Activated T-helper 1 cell treated with anti-CD3 and anti-CD28 coated beads, Interleukin-2, amount 50 U/mL, for 16 hours (primary cell): ENCODE data around the gene FBXL14.

Source experiments
- DNase-seq, 2 donors: peaks; one replicate each; pipeline ENCODE4 v3.0.0-alpha.2; 2020; ENCODE audit warnings: low read depth in 1 of 2, low spot score in 1 of 2

The FBXL14 gene

DNA sequence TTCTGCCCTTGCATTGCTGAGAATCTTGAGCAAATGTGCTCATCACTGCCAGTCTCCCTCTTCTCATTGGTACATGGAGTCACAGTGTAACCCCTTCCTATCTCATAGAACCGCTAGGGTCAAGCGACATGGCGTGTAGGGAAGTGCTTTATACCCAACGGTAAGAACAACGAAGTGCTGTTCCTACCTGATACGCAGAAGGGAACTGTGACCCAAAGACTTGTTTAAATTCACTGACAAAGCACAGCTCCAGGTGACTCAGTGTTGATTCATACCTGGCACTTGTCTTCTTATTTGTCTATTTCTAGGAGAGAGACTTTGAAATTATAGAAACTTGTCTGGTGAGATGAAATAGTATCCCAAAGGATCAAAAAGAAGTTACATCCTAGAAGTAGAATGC lies 53.7 kb downstream of the FBXL14 start:
- no peak for DNase-seq

DNA sequence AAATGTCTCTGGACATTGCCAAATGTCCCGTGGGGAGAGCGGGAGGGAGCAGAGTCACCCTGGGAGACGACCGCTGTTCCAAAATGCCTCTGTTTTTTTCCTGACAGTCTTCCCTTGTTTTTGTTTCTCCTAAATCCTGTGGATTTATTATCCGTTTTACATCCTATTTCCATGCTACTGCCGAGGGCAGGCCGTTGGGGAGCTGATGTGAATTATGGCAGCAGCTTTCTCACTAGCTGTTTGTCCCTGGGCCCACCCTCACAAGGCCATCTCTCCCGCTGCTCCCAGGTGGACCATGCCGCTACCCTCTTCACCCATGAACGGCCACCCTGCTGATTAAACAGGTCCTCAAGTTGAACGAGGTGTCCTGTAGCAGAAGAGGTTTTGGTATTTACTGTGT lies 55.2 kb downstream of the FBXL14 start:
- DNase-seq = no peak

DNA sequence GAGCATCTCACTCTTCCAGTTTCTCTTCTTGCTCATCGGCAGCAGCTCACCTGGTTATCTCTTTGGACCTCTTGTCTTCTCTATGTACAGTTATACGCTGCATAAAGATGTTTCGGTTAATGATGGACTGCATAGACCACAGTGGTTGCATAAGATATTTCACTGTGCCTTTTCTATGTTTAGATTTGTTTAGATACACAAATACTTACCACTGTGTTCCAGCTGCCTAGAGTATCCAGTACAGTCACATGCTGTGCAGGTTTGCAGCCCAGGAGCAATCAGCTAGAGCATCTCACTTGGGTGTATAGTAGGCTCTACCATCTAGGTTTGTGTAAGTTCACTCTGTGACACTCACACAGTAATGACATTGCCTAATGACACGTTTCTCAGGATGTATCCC lies 57.6 kb downstream of the FBXL14 start:
- no peak for DNase-seq

DNA sequence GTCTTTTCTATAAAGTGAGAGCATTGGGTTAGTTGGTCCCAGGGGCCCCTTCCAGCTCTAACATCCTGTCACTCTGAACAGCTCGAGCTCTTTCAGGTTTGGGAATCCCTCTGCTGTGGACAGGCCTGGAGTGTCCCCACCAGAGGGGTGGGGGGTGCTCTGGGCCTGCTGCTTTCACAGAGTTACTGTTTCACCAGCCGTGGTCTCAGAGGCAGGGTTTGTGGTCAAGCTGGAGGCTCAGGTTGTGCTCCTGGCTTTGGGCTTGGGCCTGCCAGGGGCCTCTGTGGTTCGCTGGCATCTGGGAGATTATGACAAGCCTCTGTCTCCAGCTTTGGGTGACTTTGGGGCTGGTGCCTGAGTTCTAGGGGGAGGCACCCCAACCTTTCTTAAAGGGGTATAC lies 59.6 kb downstream of the FBXL14 start:
- no peak for DNase-seq

DNA sequence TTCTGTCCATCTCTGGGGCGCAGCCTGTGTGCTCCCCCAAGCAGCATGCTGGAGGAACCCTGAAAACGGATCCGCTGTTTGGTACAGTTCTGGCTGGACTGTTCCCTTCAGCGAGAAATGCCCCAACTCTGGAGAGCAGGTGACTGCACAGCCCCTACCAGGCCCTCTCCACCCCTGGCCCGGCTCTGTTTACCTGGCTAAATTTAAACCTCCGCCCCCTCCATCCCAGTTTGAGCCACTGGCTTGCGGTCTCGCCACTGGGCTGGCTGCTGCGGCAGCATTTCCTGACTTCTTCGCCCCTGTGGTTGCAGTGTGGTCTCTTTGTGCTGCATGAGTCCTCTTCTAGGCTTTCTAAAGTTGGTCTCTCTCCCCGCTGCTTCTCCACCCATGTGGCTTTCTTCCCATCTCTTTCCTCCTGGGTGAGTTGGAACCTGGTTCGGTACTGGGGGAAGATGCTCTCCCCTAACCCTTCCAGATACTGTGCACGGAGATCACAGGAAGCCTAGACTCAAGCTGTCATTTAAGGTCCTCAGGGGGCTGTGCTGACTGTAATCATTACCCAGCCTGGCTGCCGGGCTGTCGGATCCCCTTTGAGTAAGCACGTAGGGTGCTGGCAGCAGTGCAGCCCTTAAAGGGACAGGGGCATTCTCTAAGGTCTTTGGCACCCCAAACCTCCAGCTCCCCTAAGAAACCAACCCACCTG lies 60.6 kb downstream of the FBXL14 start:
- no peak for DNase-seq

DNA sequence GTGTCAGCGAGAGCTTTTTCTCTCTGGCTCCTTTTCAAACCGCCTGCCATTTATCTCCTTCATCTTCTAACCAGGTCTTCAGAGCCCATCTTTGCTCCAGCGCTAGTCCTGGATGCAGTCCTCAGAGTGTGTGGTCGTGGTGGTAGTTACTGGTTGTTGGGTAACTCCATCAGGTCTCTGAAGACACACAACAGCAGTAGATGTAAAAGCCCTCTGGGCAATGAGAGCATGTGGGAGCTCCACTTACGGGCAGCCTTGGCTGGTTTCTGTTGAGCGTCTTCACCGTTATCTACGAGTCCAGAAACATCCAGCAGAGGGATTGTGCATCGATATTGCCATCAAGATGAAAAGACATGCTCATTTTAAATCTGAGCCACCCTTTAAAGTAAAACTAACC lies 61.2 kb downstream of the FBXL14 start:
- no peak for DNase-seq

DNA sequence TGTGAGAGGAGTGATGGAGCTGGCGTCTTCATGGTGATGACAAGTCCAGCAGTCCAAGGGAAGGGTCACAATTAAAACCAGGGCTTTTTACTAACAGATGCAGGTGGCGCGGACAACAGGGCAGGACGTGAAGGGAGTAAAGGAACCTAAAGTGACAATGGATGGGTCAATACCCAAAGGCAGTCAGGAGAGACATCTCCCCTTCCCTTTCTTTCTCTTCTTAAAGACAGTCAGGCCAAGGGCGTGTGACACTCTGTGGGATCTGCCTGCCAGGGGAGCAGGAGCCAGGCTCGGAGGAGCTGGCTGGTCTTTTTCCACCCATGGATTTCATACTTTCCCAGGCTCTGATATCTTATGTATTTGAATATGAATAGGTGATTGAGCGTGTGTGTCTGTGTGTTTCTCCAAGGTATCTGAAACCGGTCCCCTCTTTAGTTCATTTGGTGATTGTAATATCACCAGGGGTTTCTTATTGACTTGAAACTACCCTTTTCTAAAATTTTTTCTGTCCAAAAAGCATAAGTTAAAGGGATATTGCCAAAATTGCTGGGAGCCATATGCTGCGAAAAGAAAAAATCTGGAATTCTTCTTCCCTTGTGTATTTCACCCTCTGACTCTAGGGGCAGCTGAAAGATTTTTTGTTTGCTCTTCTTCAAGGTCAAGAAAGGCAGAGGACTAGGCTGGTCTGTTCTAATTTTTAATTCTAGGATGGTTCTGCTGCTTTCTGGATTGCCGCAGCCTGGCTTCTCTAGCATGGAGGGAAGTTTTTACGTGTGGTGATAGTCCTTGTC lies 61.8 kb downstream of the FBXL14 start:
- no peak for DNase-seq

DNA sequence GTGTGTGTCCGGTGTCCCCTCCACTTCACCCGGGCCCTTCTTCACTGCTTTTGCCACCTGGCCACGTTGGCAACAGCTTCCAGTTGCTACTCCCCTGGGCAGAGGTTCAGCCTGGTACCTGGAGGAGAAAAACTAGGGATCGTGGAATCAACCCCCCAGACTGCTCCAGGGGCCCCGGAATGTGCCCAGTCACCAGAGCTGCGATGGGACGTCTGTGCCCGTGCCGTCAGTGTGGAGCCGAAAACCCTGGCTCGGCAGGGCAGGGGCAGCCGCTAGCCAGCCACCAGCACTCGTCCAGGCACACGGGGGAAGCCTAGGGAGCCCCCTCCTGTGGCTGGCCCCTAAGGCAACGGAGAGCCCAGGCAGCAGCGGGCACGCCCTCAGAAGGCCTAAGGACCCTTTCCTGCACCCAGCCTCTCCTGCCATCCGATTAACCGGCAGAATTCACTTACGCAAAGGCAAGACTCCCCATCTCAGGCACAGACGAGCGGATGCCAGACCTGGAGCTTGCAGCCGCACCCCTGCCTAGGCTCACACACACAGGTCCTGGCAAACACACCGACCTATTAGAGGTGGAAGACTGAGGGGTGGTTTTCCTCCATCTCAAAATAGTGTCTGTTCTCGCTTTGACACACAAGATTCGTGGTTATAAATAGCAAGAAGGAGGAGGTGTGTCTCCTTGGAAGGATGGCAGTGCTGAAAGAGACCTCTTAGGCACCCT lies 62.6 kb downstream of the FBXL14 start:
- no peak for DNase-seq

DNA sequence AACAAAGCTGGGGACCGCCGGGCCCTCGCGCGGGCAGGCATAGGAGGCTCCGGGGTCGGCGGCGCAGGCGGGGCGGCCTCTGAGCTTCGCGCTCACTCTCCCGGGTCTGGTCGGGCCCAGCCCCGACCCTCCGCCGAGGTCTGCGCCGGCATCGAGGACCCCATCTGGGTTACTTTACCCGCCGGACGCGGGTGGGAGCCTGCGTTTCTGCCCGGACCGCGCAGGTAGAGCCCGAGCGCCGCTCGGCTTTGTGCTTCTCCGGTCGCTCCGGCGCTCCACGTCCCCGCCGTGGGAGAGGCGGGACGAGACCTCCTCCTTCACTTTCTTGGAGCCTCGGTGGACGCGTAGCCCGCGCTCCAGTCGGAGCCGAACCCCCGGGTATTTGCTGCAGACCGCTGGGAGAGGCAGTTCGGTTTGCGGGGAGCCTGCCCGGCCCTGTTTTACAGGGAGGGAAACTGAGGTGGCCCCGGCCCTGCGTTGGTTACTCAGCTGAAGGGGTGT lies 63.2 kb downstream of the FBXL14 start:
- DNase-seq = no peak

DNA sequence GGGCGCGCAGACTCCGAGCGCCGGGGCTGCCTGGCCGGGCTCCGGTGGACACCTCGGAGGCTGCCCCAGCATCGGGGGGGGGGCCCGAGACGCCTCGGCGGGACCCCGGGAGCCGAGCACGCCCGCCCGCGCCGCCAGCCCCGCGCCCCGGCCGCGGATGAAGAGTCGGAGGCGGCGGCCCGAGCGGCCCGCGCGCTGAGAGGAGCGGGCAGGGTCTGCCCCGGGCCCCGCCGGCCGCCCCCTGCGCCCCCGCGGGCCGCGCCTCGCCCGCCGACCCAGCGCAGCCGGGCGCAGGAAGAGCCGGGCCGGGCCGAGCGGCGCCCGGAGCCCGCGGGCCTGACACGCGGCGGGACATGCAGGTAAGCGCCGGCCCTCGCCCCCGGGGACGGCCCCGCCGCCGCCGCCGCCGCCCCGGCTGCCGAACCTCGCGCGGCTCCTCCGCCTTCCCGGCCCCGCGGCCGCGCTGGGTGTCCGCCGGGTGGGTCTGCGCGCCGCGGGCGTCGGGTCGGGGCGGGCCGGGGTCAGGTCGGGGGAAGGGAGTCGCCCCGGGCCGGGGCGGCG lies 63.7 kb downstream of the FBXL14 start:
- no peak for DNase-seq

DNA sequence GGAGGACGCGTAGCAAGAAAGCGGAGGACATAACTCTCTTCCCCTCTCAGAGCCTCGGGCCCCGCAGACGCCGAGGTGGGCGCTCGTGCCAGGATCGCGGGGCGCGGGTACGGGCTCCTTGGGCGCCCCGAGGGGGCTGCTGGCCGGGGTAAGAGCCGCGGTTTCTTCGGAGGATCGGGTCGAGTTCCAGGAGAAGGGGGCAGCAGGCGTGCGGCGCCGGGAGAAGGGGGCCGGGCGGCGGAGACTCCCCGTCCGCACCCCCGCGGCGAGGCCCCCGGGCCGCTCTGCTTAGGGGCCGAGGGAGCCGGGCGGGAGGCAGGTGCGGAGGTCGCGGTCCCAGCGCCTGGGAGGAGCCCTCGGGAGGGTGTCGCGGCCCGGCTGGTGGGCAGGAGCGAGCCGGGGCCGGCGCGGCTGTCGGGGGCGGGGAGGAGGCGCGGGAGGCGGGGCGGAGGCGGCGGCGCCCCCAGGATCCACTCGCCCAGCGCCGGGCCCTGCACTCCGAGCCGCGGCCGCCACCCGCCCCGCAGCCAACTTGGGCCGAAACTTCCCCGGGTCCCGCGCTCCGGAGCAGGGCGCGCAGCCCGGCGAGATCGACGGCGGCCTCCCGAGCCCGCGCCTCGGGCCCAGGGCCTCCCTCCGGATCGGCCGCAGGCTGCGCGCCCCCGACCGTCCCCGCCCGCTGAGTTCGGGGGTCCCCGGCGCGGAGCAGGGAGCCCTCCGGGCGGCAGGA lies 64.4 kb downstream of the FBXL14 start:
- no peak for DNase-seq

DNA sequence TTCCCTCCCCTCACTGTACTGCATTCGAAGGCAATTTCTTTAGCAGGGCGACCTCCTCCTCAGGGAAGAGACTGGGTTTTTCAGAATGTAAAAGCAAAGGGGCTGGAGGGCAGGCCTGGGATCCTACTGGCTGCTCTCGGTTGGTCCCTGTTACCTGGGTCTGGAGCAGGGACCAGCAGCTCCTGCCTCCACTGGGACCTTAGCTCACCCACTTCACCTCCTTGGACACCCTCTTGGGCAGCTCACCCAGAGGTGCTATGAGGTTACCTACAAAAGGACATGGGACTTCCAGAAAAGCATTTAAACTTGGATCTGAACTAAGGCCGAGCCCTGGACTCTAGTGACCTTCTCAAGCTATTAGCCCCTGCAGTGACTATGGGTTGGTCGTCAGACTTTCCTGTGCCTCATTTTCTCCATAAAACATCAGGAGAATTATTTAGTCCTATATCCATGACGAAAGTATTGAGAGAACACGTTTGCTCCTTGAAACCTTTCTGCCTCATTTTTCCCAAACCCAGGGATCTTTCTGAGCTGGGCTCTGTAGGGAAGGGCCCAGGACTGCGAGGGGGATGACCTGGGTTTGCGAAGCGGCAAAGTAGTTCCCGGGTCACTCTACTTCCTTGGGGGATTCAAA lies 65.0 kb downstream of the FBXL14 start:
- no peak for DNase-seq

DNA sequence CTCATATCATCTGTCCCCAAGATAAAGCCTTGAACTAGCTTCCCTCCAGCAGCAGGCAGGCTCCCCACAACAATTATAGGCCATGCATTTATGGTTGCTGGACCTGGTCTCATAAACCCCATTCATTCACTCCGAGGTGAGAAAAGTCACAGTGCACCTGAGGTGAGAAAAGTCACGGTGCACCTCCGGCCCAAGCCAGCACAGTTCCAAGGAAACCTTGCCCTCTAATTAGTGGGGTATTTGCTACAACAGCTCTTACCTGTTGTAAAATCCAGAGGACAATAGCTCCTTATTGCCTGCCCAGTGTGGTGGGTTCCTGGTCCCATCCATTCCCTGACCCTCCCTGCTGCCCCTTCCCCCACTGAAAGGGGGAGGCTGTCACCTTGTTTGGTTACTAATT lies 65.6 kb downstream of the FBXL14 start:
- DNase-seq = no peak

DNA sequence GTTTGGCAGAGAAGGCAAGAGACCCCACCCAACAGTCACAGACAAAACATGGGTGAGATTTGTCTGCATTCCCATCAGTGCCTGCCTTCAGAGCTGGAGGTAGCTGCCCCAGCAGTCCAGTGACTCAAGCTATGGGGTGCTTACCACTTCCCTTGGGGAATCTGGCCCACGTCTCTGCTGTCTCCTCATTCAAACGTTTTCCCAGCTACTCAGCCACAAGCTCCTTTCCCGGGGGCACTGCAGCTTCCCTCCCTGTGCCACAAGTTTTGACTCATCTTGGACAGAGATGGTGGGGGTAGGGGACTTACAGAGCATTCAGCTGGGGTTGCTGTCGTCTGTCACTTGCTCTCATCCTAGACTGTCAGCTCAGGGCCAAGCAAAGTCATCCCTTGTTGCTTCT lies 66.6 kb downstream of the FBXL14 start:
- DNase-seq = no peak

DNA sequence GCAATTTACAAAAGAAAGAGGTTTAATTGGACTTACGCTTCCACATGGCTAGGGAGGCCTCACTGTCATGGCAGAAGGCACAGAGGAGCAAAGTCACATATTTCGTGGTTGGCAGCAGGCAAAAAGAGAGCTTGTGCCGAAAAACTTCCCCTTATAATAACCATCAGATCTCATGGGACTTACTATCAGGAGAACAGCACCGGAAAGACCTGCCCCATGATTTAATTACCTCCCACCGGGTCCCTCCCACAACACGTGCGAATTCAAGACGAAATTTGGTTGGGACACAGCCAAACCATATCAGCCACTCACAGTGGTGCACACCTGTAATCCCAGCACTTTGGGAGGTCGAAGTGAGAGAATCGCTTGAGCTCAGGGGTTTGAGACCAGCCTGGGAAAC lies 68.5 kb downstream of the FBXL14 start:
- DNase-seq = no peak

DNA sequence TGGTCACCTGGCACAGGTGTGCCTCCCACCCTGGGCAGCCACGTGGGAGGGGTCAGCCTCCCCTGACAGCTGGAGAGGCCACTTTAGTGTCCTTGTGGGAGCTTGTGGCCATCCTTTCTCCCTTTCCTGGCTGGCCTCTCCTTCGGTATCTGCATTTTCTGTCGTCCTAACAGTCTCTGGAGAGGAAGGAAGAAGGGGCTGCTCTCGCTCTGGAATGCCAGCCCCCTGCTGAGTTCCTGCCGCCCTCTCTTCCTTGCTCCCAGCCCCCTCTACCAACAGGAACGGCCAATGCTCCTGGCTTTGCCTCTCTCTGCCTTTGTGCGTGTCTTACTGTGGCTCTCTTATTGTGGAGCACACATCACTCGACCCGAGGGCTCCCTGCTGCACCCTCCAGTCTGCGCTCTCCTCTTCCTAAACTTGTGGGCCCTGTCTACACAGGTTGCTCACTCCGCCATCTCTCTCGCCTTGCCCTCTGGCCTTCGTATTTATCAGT lies 70.8 kb downstream of the FBXL14 start:
- no peak for DNase-seq

DNA sequence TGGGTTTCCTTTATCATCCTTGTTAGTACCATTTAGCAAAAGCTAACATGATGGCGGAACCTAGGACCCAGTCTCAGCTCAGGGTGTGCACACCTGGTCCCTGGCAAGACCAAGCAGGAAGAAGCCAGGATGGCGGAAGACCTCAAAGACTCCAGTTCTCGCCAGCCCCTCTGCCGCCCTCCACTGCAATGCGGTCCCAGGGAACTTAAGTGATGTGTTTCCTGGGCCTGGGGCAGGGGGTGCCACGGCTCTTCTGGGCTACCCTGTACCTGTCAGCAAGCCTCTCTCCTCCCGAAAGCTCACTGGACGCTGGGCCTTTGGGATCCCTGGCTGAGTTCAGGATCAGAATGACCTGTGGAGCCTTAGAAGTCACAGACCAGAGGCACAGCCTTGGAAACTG lies 71.3 kb downstream of the FBXL14 start:
- DNase-seq = no peak

DNA sequence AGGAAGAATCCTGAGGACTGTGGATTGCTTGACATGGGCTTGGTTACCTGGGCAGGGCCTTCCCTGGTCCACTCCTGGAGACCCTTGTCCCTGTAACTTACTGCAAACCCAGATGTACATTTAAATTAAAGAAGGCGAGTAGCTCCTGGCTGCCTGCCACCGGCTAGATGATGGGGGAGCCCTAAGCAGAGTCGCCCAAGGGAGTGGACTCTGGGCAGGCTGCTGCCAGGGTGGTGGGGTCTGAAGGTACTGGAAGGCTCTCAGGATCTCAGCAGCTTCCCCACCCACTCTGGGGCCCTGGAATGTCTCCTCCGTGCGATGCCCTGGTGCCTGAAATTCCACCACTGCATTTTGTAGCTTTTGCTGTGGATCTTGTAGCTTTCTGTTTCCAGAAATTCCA lies 74.7 kb downstream of the FBXL14 start:
- DNase-seq = no peak

DNA sequence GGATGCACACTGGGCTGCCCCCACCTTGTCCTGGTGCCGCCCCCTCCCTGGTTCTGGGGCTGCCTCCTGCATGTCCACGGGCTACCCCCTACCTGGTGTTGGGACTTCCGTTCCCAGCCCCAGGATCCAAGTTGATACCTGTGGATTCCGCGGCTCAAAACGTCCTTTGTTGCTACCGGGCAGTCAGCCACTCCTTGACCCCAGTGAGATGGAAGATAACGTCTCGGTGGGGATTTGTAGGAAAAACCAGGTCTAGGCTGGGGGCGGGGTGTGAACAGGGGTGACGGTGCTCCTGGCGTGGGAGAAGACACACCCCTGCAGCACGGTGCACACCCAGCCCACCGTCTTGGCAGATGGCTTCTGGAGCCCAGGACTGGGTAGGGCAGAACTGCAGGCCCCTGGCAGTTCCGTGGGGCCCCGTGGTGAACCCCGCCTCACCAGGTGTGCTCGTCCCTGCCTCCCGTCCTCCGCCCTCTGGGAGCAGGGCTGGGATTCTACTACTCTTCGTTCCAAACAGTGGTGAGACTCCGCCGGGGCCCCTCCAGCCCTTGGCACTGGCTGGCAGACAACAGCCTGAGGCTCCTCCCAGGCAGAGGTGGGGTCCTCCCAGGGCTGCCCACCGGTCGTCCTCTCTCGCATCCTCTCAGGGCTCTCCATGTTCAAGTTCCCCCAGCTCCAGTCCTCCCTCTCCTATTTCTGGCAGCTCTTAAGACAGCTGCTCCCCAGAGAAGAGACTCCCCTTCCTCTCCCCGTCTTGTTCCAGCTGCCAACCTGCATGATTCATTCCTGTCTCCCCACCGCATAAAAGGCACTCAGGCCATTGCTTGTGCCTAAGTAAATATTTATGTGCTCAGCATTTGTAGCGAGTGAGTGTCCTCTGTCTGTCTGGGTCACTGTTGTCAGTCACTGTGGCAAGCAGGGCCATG lies 75.5 kb downstream of the FBXL14 start:
- DNase-seq = no peak
